ENCODE data around the gene COLGALT1.
"Not testable (repeated sequence)": the region's sequence is repeated elsewhere in the genome, so short reads cannot be mapped to it uniquely, and the experiment has no call there.

The COLGALT1 gene

DNA sequence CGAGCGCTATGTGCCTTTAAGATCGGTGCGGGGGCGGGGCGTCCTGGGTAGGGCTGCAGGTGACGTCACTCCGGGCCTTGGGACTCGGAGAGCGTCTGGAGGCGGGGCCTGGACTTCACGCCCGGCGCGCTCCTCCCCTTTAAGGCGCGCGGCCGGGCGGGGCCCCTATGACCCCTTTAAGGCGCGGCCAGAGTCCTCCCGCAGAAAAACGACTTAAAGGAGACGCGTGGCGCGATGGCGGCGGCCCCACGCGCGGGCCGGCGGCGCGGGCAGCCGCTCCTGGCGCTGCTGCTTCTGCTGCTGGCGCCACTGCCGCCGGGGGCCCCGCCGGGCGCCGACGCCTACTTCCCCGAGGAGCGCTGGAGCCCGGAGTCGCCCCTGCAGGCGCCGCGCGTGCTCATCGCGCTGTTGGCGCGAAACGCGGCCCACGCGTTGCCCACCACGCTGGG, at the start of gene COLGALT1:
TSS of gene COLGALT1 (plus strand) at position 170 of the 449 bp plus-strand sequence. CDS start at position 235, 65 bp downstream.
- Histone ChIP-seq H3K36me3 (ENCODE audit: insufficient read depth) (no peaks in the 10 kb centered on the region), H3K79me2 (ENCODE audit: insufficient read depth, low read depth) (peaks cover 18% of the 10 kb centered on the region; the same call in 1 of the 2 replicates), H2AFZ (ENCODE audit: low read depth) (peak within 1 kb of the TSS; percentile 95), H3K9ac (peak within 1 kb of the TSS; percentile 85), H3K4me1 (ENCODE audit: low read depth, poor library complexity, severe bottlenecking) (peaks cover 13% of the 10 kb centered on the region), H3K4me2 (peak within 1 kb of the TSS; percentile 83), H3K27me3 (ENCODE audit: insufficient read depth, low read depth) (peaks cover 6% of the 10 kb centered on the region), H3K27ac (peak within 1 kb of the TSS; percentile 39), H4K20me1 (ENCODE audit: insufficient read depth) (no peaks in the 10 kb centered on the region), H3K4me3 (IDR thresholded peaks at IDR 0.05; ENCODE audit: insufficient read depth, low read depth, low read length) (no peak within 1 kb of the TSS)
- TF ChIP-seq, protein P1, sequence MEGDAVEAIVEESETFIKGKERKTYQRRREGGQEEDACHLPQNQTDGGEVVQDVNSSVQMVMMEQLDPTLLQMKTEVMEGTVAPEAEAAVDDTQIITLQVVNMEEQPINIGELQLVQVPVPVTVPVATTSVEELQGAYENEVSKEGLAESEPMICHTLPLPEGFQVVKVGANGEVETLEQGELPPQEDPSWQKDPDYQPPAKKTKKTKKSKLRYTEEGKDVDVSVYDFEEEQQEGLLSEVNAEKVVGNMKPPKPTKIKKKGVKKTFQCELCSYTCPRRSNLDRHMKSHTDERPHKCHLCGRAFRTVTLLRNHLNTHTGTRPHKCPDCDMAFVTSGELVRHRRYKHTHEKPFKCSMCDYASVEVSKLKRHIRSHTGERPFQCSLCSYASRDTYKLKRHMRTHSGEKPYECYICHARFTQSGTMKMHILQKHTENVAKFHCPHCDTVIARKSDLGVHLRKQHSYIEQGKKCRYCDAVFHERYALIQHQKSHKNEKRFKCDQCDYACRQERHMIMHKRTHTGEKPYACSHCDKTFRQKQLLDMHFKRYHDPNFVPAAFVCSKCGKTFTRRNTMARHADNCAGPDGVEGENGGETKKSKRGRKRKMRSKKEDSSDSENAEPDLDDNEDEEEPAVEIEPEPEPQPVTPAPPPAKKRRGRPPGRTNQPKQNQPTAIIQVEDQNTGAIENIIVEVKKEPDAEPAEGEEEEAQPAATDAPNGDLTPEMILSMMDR (conservative IDR thresholded peaks at IDR 0.05; ENCODE audit: low read depth, low read length) = no peak

DNA sequence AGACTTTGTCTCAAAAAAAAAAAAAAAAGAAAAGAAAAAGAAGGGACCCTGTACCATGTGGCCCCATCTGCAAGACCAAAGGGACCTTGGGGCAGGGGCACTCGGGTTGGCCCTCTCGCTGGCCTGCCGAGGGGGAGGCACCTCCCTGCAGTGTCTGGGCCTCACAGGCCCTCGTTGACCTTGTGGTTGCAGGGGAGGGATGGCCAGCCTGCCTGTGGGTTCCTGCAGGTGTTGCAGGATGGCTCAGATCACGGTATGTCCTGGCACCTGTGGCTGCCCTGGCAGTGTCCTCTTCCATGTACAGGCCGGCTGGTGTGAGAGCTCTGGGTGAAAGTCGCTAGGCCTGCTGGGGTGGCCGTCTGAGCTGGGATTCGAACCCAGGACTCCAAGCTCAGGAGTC, 48.7 kb upstream of the COLGALT1 start:
- Histone ChIP-seq H3K36me3 (ENCODE audit: insufficient read depth) (no peaks in the 10 kb centered on the region), H3K4me1 (ENCODE audit: low read depth, poor library complexity, severe bottlenecking) (peaks cover 5% of the 10 kb centered on the region), H3K4me3 (IDR thresholded peaks at IDR 0.05; ENCODE audit: insufficient read depth, low read depth, low read length) (no peak overlapping the region), H3K9ac (no peak overlapping the region), H3K79me2 (ENCODE audit: insufficient read depth, low read depth) (peaks cover 8% of the 10 kb centered on the region; the same call in 1 of the 2 replicates), H3K27me3 (ENCODE audit: insufficient read depth, low read depth) (no peaks in the 10 kb centered on the region), H2AFZ (ENCODE audit: low read depth) (no peak overlapping the region), H3K27ac (no peak overlapping the region), H4K20me1 (ENCODE audit: insufficient read depth) (no peaks in the 10 kb centered on the region), H3K4me2 (no peak overlapping the region)
- TF ChIP-seq, protein P1 (conservative IDR thresholded peaks at IDR 0.05; ENCODE audit: low read depth, low read length) = no peak

DNA sequence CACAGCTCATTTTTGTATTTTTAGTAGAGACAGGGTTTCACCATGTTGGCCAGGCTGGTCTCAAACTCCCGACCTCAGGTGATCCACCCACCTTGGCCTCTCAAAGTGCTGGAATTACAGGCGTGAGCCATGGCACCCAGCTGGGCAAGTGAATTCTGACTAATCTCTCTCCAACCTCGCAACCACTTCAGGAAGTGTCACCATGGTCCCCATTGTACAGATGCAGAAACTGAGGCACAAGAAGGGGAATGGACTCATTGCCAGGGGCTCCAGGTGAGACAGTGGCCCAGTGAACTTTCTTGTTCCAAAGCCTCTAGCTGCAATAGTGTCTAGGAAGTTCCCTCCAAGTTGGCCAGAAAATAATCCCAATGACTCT, 46.9 kb upstream of the COLGALT1 start:
- H3K79me2 ChIP-seq (ENCODE audit: insufficient read depth, low read depth); H3K36me3 ChIP-seq (ENCODE audit: insufficient read depth); H2AFZ ChIP-seq (ENCODE audit: low read depth); H3K4me3 ChIP-seq (IDR thresholded peaks at IDR 0.05; ENCODE audit: insufficient read depth, low read depth, low read length); H3K4me1 ChIP-seq (ENCODE audit: low read depth, poor library complexity, severe bottlenecking); H3K4me2 ChIP-seq; H3K27me3 ChIP-seq (ENCODE audit: insufficient read depth, low read depth); H3K27ac ChIP-seq; H3K9ac ChIP-seq; H4K20me1 ChIP-seq (ENCODE audit: insufficient read depth): not testable (repeated sequence)

DNA sequence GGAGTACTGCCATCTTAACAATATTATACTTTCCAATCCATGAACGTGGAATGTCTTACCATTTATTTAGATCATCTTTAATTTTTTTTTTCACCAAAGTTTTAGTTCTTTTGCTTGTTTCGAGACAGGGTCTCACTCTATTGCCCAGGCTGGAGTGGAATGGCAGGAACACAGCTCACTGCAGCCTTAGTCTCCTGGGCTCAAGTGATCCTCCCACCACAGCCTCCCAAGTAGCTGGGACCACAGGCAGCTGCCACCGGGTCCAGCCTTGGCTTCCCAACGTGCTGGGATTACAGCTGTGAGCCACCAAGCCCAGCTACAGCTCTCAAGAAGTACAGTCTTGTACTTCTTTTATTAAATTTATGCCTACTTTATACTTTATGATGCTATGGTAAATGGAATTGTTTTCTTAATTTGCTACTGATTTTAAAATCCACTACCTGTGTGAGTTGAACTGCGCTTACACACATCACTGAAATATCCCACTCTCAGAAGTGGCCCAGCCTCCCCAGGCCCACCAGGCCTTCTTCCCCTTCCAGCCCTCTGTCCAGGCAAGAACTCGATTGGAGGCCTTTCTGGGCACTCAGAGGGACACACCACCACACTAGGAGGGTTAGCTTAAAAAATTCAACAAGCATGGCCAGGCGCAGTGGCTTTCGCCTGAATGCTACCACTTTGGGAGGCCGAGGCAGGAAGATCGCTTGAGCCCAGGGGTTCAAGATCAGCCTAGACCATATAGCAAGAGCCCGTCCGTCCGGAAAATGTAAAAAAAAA, 45.0 kb upstream of the COLGALT1 start:
- Histone ChIP-seq H3K27ac (peak overlapping the region; percentile 77; the same call in 1 of the 2 replicates), H3K4me1 (ENCODE audit: low read depth, poor library complexity, severe bottlenecking) (peaks cover 5% of the 10 kb centered on the region), H3K4me3 (IDR thresholded peaks at IDR 0.05; ENCODE audit: insufficient read depth, low read depth, low read length) (no peak overlapping the region), H3K79me2 (ENCODE audit: insufficient read depth, low read depth) (peaks cover 8% of the 10 kb centered on the region; the same call in 1 of the 2 replicates), H4K20me1 (ENCODE audit: insufficient read depth) (no peaks in the 10 kb centered on the region), H3K27me3 (ENCODE audit: insufficient read depth, low read depth) (no peaks in the 10 kb centered on the region), H3K4me2 (peak overlapping the region; percentile 68), H2AFZ (ENCODE audit: low read depth) (peak overlapping the region; percentile 86), H3K9ac (peak overlapping the region; percentile 82; the same call in 1 of the 2 replicates), H3K36me3 (ENCODE audit: insufficient read depth) (no peaks in the 10 kb centered on the region)
- TF ChIP-seq, protein P1 (conservative IDR thresholded peaks at IDR 0.05; ENCODE audit: low read depth, low read length) = no peak
